HG03571 (cell line): ENCODE data around the gene ASIC4.
A peak's percentile ranks its signal among the peaks of the same experiment; 100 is the strongest.

ENCODE experiments used
- ATAC-seq: cut with Tn5 transposase; IDR thresholded peaks from one replicate; pipeline ENCODE4 v1.9.1; 2021; ENCODE audit not compliant: unreplicated experiment

ASIC4 gene

GRCh38 chr2:219513787-219514186, 495 bp upstream of the ASIC4 start:
- ATAC-seq, result no peak

DNA sequence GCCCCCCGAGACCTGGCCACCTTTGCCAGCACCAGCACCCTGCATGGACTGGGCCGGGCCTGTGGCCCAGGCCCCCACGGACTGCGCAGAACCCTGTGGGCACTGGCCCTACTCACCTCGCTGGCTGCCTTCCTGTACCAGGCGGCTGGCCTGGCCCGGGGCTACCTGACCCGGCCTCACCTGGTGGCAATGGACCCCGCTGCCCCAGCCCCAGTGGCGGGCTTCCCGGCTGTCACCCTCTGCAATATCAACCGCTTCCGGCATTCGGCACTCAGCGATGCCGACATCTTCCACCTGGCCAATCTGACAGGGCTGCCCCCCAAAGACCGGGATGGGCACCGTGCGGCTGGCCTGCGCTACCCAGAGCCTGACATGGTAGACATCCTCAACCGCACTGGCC, 554 bp downstream of the ASIC4 start:
- ATAC-seq, result no peak

- no peak for ATAC-seq
These were observed 1.8 kb downstream of the ASIC4 start for GRCh38 chr2:219515874-219516629.

- no peak for ATAC-seq
These were observed 2.6 kb downstream of the ASIC4 start for GRCh38 chr2:219516888-219517287.

GRCh38 chr2:219517954-219518778, 3.9 kb downstream of the ASIC4 start:
- ATAC-seq, result no peak

- no peak for ATAC-seq
These were observed 5.2 kb downstream of the ASIC4 start for GRCh38 chr2:219519526-219519916.

GRCh38 chr2:219520079-219520478, 5.8 kb downstream of the ASIC4 start:
- no peak for ATAC-seq

GRCh38 chr2:219521066-219521880, 7.0 kb downstream of the ASIC4 start:
- no peak for ATAC-seq

- no peak for ATAC-seq
These were observed 8.1 kb downstream of the ASIC4 start for GRCh38 chr2:219522111-219523030.

- ATAC-seq, result no peak
These were observed 8.9 kb downstream of the ASIC4 start for GRCh38 chr2:219523031-219523671.

DNA sequence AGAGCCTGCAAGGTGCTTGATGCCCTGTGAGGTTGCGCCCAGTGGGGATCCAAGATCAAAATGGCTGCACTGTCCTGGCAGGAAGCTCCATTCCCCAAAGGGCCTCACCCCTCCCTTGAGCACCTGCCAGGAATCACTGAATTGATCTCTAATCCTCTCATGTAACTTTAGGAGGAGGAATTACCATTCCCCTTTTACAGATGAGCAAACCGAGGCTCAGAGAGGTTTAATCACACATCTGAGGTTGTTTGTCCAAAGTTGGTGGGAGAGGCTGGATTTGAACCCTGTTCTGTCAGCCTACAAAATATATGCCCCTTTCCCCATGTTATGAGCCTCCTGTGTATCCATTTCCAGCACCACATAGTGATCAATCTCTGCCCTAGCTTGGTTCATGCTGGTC, 10.5 kb downstream of the ASIC4 start:
- ATAC-seq, result no peak

GRCh38 chr2:219525533-219526232, 11.4 kb downstream of the ASIC4 start:
- no peak for ATAC-seq

- no peak for ATAC-seq
These were observed 12.2 kb downstream of the ASIC4 start for GRCh38 chr2:219526320-219527075.

- no peak for ATAC-seq
These were observed 12.8 kb downstream of the ASIC4 start for GRCh38 chr2:219527076-219527394.

DNA sequence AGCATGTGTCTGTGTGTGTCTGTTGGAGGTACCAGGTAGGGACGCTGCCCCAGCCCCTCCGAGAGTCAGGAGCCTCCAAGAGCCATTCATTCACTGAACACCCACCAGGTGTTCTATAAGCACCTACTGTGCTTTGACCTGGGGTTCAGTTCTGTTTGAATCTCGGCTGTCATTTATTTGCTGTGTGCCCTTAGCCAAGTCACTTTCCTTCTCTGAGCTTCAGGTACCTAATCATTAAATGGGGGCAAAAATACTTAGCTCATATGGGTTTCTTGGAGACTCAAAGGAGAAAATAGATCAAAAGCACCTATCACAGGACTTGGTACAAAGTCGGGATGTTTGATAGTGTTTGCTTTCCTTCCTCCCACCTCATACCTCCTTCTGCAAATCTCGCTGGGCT, 13.2 kb downstream of the ASIC4 start:
- no peak for ATAC-seq

- peak; percentile 74 for ATAC-seq
These were observed 16.0 kb downstream of the ASIC4 start for GRCh38 chr2:219530048-219530963.

DNA sequence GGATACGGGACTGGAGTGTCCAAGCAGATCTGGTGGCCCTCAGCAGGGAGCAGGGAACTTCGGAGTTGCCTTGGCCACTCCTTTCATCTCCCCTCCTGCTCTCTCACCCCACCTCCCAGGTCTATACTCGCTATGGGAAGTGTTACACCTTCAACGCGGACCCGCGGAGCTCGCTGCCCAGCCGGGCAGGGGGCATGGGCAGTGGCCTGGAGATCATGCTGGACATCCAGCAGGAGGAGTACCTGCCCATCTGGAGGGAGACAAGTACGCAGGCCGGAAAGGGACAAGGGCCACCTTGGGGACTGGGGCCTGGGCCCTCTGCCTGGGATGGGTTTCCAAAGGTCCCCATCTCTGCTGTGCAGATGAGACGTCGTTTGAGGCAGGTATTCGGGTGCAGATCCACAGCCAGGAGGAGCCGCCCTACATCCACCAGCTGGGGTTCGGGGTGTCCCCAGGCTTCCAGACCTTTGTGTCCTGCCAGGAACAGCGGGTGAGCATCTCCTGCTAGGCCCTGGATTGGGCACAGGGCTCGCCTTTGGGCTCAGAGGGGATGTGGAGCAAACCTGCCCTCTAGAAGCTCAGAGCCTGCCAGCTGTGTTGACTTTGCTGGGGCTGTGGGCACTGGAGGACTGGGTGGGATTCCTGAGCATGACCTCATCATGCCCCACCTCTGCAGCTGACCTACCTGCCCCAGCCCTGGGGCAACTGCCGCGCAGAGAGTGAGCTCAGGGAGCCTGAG, 17.5 kb downstream of the ASIC4 start:
- ATAC-seq, result no peak
